Activated T-cell treated with anti-CD3 and anti-CD28 coated beads, Interleukin-2, amount 50 U/mL, for 24 hours (primary cell): Measurements from ENCODE around the gene TMEM94.

Source experiments
- DNase-seq: peaks from one replicate; pipeline ENCODE4 v3.0.0-alpha.2; 2020
- H3K27ac Mint-ChIP-seq: 2 replicates; pipeline ENCODE4 v1.8.0; 2020; ENCODE audit warnings: mild to moderate bottlenecking, mixed read lengths
- H3K27me3 Mint-ChIP-seq: 2 replicates; pipeline ENCODE4 v1.8.0; 2020; ENCODE audit warnings: mixed read lengths
- H3K36me3 Mint-ChIP-seq: 2 replicates; pipeline ENCODE4 v1.8.0; 2020; ENCODE audit warnings: low read depth, mixed read lengths
- H3K4me1 Mint-ChIP-seq: 2 replicates; pipeline ENCODE4 v1.8.0; 2020; ENCODE audit warnings: low read depth, mixed read lengths
- H3K4me3 Mint-ChIP-seq: 2 replicates; pipeline ENCODE4 v1.8.0; 2020; ENCODE audit warnings: mild to moderate bottlenecking, moderate library complexity, mixed read lengths
- H3K9me3 Mint-ChIP-seq: 2 replicates; pipeline ENCODE4 v1.8.0; 2020; ENCODE audit warnings: mixed read lengths

The TMEM94 gene

GRCh38 chr17:75478508-75478907, 22.1 kb downstream of the TMEM94 start:
- no peak overlapping the region for H3K27ac Mint-ChIP-seq
- no peak overlapping the region for H3K4me3 Mint-ChIP-seq
- H3K9me3 Mint-ChIP-seq, result no peaks in the 10 kb centered on the region
- H3K36me3 Mint-ChIP-seq, result peaks cover 24% of the 10 kb centered on the region
- no peaks in the 10 kb centered on the region for H3K4me1 Mint-ChIP-seq
- DNase-seq, result no peak
- H3K27me3 Mint-ChIP-seq, result no peaks in the 10 kb centered on the region

- Mint-ChIP-seq H3K27me3 (no peaks in the 10 kb centered on the region), H3K4me3 (no peak overlapping the region), H3K36me3 (peaks cover 18% of the 10 kb centered on the region), H3K27ac (peak overlapping the region; percentile 14), H3K9me3 (no peaks in the 10 kb centered on the region), H3K4me1 (no peaks in the 10 kb centered on the region)
- no peak for DNase-seq
These were observed 23.8 kb downstream of the TMEM94 start for GRCh38 chr17:75480281-75480680.

- H3K36me3 Mint-ChIP-seq, result peaks cover 12% of the 10 kb centered on the region
- H3K4me1 Mint-ChIP-seq, result peaks cover 3% of the 10 kb centered on the region
- no peak overlapping the region for H3K4me3 Mint-ChIP-seq
- no peaks in the 10 kb centered on the region for H3K9me3 Mint-ChIP-seq
- H3K27me3 Mint-ChIP-seq, result no peaks in the 10 kb centered on the region
- DNase-seq, result no peak
- H3K27ac Mint-ChIP-seq, result no peak overlapping the region
These were observed 25.0 kb downstream of the TMEM94 start for GRCh38 chr17:75481194-75482068.

GRCh38 chr17:75482098-75482942, 25.9 kb downstream of the TMEM94 start:
- Mint-ChIP-seq H3K4me1 (peaks cover 12% of the 10 kb centered on the region), H3K4me3 (no peak overlapping the region), H3K27ac (no peak overlapping the region), H3K27me3 (no peaks in the 10 kb centered on the region), H3K36me3 (peaks cover 10% of the 10 kb centered on the region), H3K9me3 (no peaks in the 10 kb centered on the region)
- DNase-seq, result no peak

- DNase-seq, result no peak
- H3K4me1 Mint-ChIP-seq, result peaks cover 25% of the 10 kb centered on the region
- no peak overlapping the region for H3K27ac Mint-ChIP-seq
- H3K36me3 Mint-ChIP-seq, result peaks cover 13% of the 10 kb centered on the region
- H3K27me3 Mint-ChIP-seq, result no peaks in the 10 kb centered on the region
- H3K4me3 Mint-ChIP-seq, result no peak overlapping the region
- H3K9me3 Mint-ChIP-seq, result no peaks in the 10 kb centered on the region
These were observed 29.3 kb downstream of the TMEM94 start for GRCh38 chr17:75485688-75486087.

- Mint-ChIP-seq H3K4me3 (no peak overlapping the region), H3K27me3 (no peaks in the 10 kb centered on the region), H3K36me3 (peaks cover 14% of the 10 kb centered on the region), H3K9me3 (no peaks in the 10 kb centered on the region), H3K27ac (peak overlapping the region; percentile 39), H3K4me1 (peaks cover 25% of the 10 kb centered on the region)
- no peak for DNase-seq
These were observed 29.7 kb downstream of the TMEM94 start for GRCh38 chr17:75486151-75486550.

GRCh38 chr17:75486951-75487350, 30.5 kb downstream of the TMEM94 start:
- Mint-ChIP-seq H3K9me3 (no peaks in the 10 kb centered on the region), H3K4me1 (peaks cover 25% of the 10 kb centered on the region), H3K36me3 (peaks cover 20% of the 10 kb centered on the region), H3K27ac (peak overlapping the region; percentile 97), H3K27me3 (no peaks in the 10 kb centered on the region), H3K4me3 (peak overlapping the region; percentile 56)
- DNase-seq, result no peak

- peaks cover 25% of the 10 kb centered on the region for H3K4me1 Mint-ChIP-seq
These were observed 31.1 kb downstream of the TMEM94 start for GRCh38 chr17:75487351-75488070.

GRCh38 chr17:75488693-75489510, 32.5 kb downstream of the TMEM94 start:
- H3K4me3 Mint-ChIP-seq, result no peak overlapping the region
- peaks cover 25% of the 10 kb centered on the region for H3K4me1 Mint-ChIP-seq
- H3K27ac Mint-ChIP-seq, result peak overlapping the region; percentile 97
- no peaks in the 10 kb centered on the region for H3K9me3 Mint-ChIP-seq
- no peaks in the 10 kb centered on the region for H3K27me3 Mint-ChIP-seq
- peaks cover 33% of the 10 kb centered on the region for H3K36me3 Mint-ChIP-seq
- no peak for DNase-seq

More at GRCh38 chr17:75487351-75488070, 31.1 kb downstream of the TMEM94 start:
- H3K27me3 Mint-ChIP-seq, result no peaks in the 10 kb centered on the region
- H3K36me3 Mint-ChIP-seq, result peaks cover 21% of the 10 kb centered on the region
- peak overlapping the region; percentile 56 for H3K4me3 Mint-ChIP-seq
- H3K9me3 Mint-ChIP-seq, result no peaks in the 10 kb centered on the region
- peak; percentile 66 for DNase-seq
- peak overlapping the region; percentile 97 for H3K27ac Mint-ChIP-seq

- H3K36me3 Mint-ChIP-seq, result peaks cover 36% of the 10 kb centered on the region
- H3K4me1 Mint-ChIP-seq, result peaks cover 25% of the 10 kb centered on the region
- no peak overlapping the region for H3K4me3 Mint-ChIP-seq
- no peaks in the 10 kb centered on the region for H3K9me3 Mint-ChIP-seq
- no peak overlapping the region for H3K27ac Mint-ChIP-seq
- DNase-seq, result no peak
- no peaks in the 10 kb centered on the region for H3K27me3 Mint-ChIP-seq
These were observed 33.1 kb downstream of the TMEM94 start for GRCh38 chr17:75489511-75489955.

- Mint-ChIP-seq H3K27ac (no peak overlapping the region), H3K4me3 (no peak overlapping the region), H3K4me1 (peaks cover 25% of the 10 kb centered on the region)
These were observed 33.8 kb downstream of the TMEM94 start for GRCh38 chr17:75490173-75490743.

GRCh38 chr17:75490953-75491649, 34.7 kb downstream of the TMEM94 start:
- Mint-ChIP-seq H3K27ac (no peak overlapping the region), H3K4me1 (peaks cover 25% of the 10 kb centered on the region), H3K36me3 (peaks cover 50% of the 10 kb centered on the region), H3K9me3 (no peaks in the 10 kb centered on the region), H3K4me3 (no peak overlapping the region), H3K27me3 (no peaks in the 10 kb centered on the region)
- DNase-seq, result no peak

More at GRCh38 chr17:75490173-75490743, 33.8 kb downstream of the TMEM94 start:
- H3K36me3 Mint-ChIP-seq, result peaks cover 44% of the 10 kb centered on the region
- H3K9me3 Mint-ChIP-seq, result no peaks in the 10 kb centered on the region
- no peak for DNase-seq
- no peaks in the 10 kb centered on the region for H3K27me3 Mint-ChIP-seq

GRCh38 chr17:75491680-75492079, 35.2 kb downstream of the TMEM94 start:
- Mint-ChIP-seq H3K9me3 (no peaks in the 10 kb centered on the region), H3K4me3 (no peak overlapping the region), H3K36me3 (peaks cover 49% of the 10 kb centered on the region), H3K27ac (no peak overlapping the region), H3K27me3 (no peaks in the 10 kb centered on the region), H3K4me1 (peaks cover 19% of the 10 kb centered on the region)
- no peak for DNase-seq
